Ramos (cell line): ENCODE results near the gene PLA2G4F.
"Not testable (repeated sequence)": the region's sequence is repeated elsewhere in the genome, so short reads cannot be mapped to it uniquely, and the experiment has no call there.

Experiments
- in situ Hi-C: fragments of 300-500 bp; cut with MboI; formaldehyde crosslinking; loops from one replicate; pipeline ENCODE4 v1.14.3; 2022; ENCODE audit warnings: low sequenced_read_pairs; ENCODE audit not compliant: unreplicated experiment

The PLA2G4F gene

GRCh38 chr15:42104095-42104891 is 52.1 kb downstream of the PLA2G4F start:
- in situ Hi-C loops = no loop called here

DNA sequence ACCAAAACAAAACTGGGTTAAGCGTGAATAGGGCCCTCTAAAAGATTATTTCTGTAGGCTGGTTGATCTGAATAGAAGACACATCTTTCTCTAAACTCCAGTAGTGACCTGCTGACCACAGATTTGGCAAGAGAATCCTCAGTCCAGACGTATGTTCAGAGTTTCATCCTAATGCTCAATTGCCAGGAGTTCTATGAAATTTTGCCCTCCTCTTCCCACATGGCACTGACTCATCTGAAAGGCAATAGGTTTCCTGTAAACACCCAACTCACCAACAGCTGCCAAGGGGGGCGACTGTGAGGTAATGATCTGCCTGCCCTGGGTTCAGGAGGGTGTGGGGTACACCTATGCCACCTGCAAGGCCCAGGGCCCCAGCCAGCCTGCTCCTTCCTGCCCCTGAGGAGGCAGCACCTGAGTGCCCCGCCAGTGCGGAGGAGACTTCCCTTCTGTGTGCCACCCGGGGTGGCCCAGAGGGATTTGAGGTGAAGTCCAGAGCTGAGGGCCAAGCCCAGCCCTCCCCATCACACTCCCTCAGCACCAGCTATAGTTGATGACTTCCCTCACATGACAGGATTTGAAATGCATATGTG is 53.7 kb downstream of the PLA2G4F start:
- in situ Hi-C loops = no loop called here

GRCh38 chr15:42101861-42102260 is 54.6 kb downstream of the PLA2G4F start:
- in situ Hi-C loops = no loop called here

DNA sequence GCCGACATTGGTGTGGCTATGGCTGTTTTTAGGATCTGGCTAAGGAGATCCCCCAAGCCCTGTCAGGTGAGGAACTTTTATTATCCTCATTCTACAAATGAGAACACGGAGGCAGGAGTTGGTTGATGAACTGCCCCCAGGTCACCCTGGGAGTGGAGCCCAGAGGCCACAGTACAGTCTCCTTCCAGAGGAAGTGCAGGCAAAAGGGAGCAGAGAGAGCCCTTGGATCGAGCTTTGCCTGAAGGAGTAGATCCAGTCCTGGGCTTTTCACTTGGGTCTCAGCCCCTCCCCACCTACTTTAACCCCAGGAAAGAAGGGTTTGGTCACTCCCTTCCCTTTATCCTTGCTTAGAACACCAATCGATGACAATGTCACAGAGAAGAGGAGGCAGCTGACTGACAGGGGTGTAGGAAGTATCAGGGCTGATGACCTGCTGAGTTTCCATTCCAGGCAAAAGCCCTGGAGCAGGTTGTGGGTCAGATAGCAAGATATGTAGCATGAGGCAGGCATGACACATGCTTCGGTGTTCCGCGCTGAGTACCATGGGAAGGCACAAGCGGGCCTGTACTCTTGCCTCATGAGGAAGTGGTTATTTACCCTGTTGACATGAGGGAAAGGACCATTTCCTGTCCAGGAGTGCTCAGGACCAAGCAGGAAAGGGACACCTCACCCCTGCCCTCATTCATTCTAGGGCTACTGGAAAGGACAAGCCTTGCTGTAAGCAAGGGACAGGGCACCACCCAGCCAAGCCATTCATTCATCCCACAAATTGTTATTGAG is 56.2 kb downstream of the PLA2G4F start:
- in situ Hi-C loops = no loop called here

DNA sequence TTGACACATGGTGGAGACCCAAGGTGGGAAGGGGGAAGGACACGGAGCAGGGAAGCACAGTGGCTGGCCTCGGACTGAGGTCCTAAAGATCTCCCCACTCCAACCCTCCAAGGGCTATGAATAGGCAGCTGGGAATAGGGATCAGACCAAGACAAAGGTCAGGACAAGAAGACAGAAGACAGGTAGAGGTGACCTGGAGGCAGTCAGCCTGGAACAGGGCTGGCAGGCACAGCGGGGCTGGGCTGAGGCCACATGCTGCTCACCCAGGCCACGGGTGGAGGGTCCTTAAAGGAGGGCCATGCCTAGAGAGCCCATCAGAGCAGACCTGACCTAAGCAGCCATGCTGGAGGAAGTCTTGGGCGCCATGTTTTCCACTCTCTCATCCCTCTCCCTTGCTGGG is 59.4 kb downstream of the PLA2G4F start:
- in situ Hi-C loops = no loop called here

GRCh38 chr15:42094512-42094963 is 61.9 kb downstream of the PLA2G4F start, which contains the start of gene PLA2G4D:
Gene PLA2G4D (minus strand): TSS chr15:42094562. CDS start chr15:42094459, 103 bp downstream.
- in situ Hi-C loops = no loop called here

DNA sequence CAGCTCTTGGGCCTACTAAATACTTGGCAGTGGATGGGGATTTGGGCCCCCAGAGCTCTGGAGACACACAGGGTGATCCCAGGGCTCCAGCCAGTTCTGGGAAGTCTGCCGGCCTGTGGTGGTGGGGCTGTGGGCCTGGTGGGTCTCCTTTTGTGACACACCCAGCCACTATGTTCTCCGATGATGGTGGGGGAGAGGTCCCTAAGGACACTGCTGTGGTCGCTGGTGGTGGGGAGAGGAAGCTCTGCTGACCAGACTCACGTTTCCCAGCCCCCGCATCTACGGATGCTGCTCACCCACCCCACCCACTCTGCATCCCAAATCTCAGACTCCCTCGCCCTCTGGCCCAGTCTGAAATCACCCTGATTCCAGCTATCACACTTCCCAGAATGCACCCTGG is 62.5 kb downstream of the PLA2G4F start:
- in situ Hi-C loops = no loop called here

DNA sequence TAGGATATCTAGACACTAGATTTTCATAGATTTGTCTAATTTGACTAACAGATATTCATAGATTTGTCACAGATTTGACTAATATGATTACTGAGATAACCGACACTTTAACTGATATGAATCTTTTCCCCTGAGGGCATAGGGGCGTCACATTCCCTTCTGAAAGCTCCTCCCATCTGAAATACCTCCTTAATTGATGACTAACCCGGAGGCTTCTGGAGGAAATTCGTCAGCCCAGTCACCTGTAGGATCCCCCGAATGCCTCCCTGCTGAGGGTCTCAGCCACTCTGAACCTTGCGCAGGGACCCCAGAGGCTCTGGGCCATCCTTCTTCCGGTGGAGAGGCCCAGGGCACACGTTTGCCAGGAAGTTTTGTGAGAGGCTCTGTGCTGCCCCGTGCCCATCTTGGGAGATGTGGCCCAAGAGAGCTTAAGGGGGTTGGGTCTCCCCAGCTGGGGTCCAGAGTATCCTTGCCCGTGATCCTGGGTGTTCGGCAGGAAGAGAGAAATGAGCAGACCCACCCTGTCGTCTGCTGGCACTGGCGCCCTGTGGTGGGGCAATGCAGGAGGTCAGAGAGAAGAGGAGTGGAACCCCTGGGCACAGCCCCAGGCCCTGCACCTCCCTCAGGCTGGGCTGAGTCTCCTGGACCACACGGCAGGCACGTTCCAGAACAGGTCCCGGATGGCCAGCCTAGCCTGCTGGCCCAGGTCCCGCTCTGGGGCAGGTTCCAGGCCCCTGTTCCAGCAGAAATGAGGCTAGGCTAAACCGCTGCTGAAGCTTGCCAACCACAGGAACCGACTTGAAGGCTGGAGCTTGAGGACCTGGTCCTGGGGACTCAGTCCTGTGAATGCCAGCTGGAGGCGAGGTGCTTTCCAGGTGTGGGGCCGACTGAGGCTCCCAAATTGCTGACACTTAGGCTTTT is 63.8 kb downstream of the PLA2G4F start:
- in situ Hi-C loops = no loop called here

DNA sequence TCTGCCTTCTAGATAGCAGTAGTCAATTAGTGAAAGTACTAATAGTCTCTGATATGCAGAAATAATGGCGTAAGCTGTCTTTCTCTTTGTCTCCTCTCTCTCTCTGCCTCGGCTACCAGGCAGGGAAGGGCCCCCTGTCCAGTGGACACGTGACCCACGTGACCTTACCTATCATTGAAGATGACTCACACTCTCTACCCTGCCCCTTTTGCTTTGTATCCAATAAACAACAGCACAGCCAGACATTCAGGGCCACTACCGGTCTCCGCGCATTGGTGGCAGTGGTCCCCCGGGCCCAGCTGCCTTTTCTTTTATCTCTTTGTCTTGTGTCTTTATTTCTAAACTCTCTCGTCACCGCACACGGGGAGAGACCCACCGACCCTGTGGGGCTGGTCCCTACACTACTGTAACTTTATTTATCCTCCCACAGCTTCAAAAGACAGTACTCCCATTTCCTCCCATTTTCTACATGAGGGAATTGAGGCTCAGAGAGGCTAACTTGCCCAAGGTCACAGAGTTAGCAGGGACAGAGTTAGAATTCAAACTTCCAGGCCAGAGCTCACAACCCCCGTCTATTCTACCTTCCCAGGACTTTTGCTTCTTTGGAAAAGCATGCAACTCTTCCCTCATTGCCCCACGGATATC is 64.6 kb downstream of the PLA2G4F start:
- in situ Hi-C loops = not testable (repeated sequence)

GRCh38 chr15:42090781-42091180 is 65.7 kb downstream of the PLA2G4F start:
- in situ Hi-C loops = no loop called here

- in situ Hi-C loops = no loop called here
Observed at GRCh38 chr15:42090370-42090769, 66.1 kb downstream of the PLA2G4F start.

GRCh38 chr15:42089942-42090341 is 66.5 kb downstream of the PLA2G4F start:
- in situ Hi-C loops = no loop called here
